ENCODE data around the gene MINDY4.
A peak's percentile ranks its signal among the peaks of the same experiment; 100 is the strongest.

The MINDY4 gene

GRCh38 chr7:30788640-30789333 lies 17.6 kb downstream of the MINDY4 start:
- Mint-ChIP-seq H3K9me3 (no peaks in the 10 kb centered on the region), H3K4me1 (no peaks in the 10 kb centered on the region), H3K27ac (ENCODE audit: low read depth) (no peak overlapping the region), H3K36me3 (ENCODE audit: insufficient read depth) (no peaks in the 10 kb centered on the region), H3K27me3 (no peaks in the 10 kb centered on the region), H3K4me3 (no peak overlapping the region)
- DNase-seq (ENCODE audit: low spot score in 2 of 2): no peak
- ATAC-seq (replicated peaks; ENCODE audit: extremely low read depth, poor library complexity, severe bottlenecking): no peak

GRCh38 chr7:30789334-30789711 lies 18.1 kb downstream of the MINDY4 start:
- H3K9me3 Mint-ChIP-seq: no peaks in the 10 kb centered on the region
- no peak overlapping the region for H3K4me3 Mint-ChIP-seq
- no peaks in the 10 kb centered on the region for H3K4me1 Mint-ChIP-seq
- no peaks in the 10 kb centered on the region for H3K36me3 Mint-ChIP-seq (ENCODE audit: insufficient read depth)
- H3K27ac Mint-ChIP-seq (ENCODE audit: low read depth): no peak overlapping the region
- DNase-seq (ENCODE audit: low spot score in 2 of 2) (no peak), ATAC-seq (replicated peaks; ENCODE audit: extremely low read depth, poor library complexity, severe bottlenecking) (no peak)
- no peaks in the 10 kb centered on the region for H3K27me3 Mint-ChIP-seq

GRCh38 chr7:30790356-30790755 lies 19.1 kb downstream of the MINDY4 start:
- ATAC-seq (replicated peaks; ENCODE audit: extremely low read depth, poor library complexity, severe bottlenecking): no peak
- no peaks in the 10 kb centered on the region for H3K27me3 Mint-ChIP-seq
- H3K4me1 Mint-ChIP-seq: no peaks in the 10 kb centered on the region
- no peaks in the 10 kb centered on the region for H3K9me3 Mint-ChIP-seq
- no peak for DNase-seq (ENCODE audit: low spot score in 2 of 2)
- H3K4me3 Mint-ChIP-seq: no peak overlapping the region
- H3K36me3 Mint-ChIP-seq (ENCODE audit: insufficient read depth): no peaks in the 10 kb centered on the region
- no peak overlapping the region for H3K27ac Mint-ChIP-seq (ENCODE audit: low read depth)

GRCh38 chr7:30791114-30791513 lies 19.9 kb downstream of the MINDY4 start:
- no peaks in the 10 kb centered on the region for H3K36me3 Mint-ChIP-seq (ENCODE audit: insufficient read depth)
- ATAC-seq (replicated peaks; ENCODE audit: extremely low read depth, poor library complexity, severe bottlenecking): no peak
- no peak overlapping the region for H3K4me3 Mint-ChIP-seq
- H3K27ac Mint-ChIP-seq (ENCODE audit: low read depth): no peak overlapping the region
- DNase-seq (ENCODE audit: low spot score in 2 of 2): no peak
- H3K4me1 Mint-ChIP-seq: peaks cover 4% of the 10 kb centered on the region
- H3K27me3 Mint-ChIP-seq: no peaks in the 10 kb centered on the region
- no peaks in the 10 kb centered on the region for H3K9me3 Mint-ChIP-seq

- Mint-ChIP-seq H3K27me3 (no peaks in the 10 kb centered on the region), H3K9me3 (no peaks in the 10 kb centered on the region), H3K4me1 (peaks cover 6% of the 10 kb centered on the region), H3K4me3 (no peak overlapping the region), H3K36me3 (ENCODE audit: insufficient read depth) (no peaks in the 10 kb centered on the region), H3K27ac (ENCODE audit: low read depth) (no peak overlapping the region)
- DNase-seq (ENCODE audit: low spot score in 2 of 2) (no peak), ATAC-seq (replicated peaks; ENCODE audit: extremely low read depth, poor library complexity, severe bottlenecking) (no peak)
Observed at GRCh38 chr7:30795161-30795948, 24.1 kb downstream of the MINDY4 start.

GRCh38 chr7:30796105-30796869 lies 25.1 kb downstream of the MINDY4 start:
- H3K36me3 Mint-ChIP-seq (ENCODE audit: insufficient read depth): no peaks in the 10 kb centered on the region
- no peak overlapping the region for H3K4me3 Mint-ChIP-seq
- H3K4me1 Mint-ChIP-seq: peaks cover 6% of the 10 kb centered on the region
- no peaks in the 10 kb centered on the region for H3K27me3 Mint-ChIP-seq
- H3K9me3 Mint-ChIP-seq: no peaks in the 10 kb centered on the region
- DNase-seq (ENCODE audit: low spot score in 2 of 2): no peak
- ATAC-seq (replicated peaks; ENCODE audit: extremely low read depth, poor library complexity, severe bottlenecking): no peak
- H3K27ac Mint-ChIP-seq (ENCODE audit: low read depth): no peak overlapping the region

GRCh38 chr7:30797176-30798040 lies 26.2 kb downstream of the MINDY4 start:
- Mint-ChIP-seq H3K27ac (ENCODE audit: low read depth) (peak overlapping the region; percentile 22), H3K36me3 (ENCODE audit: insufficient read depth) (no peaks in the 10 kb centered on the region), H3K9me3 (no peaks in the 10 kb centered on the region), H3K4me3 (no peak overlapping the region), H3K4me1 (peaks cover 6% of the 10 kb centered on the region), H3K27me3 (no peaks in the 10 kb centered on the region)
- ATAC-seq (replicated peaks; ENCODE audit: extremely low read depth, poor library complexity, severe bottlenecking): no peak
- no peak for DNase-seq (ENCODE audit: low spot score in 2 of 2)

- H3K27ac Mint-ChIP-seq (ENCODE audit: low read depth): no peak overlapping the region
- no peak for ATAC-seq (replicated peaks; ENCODE audit: extremely low read depth, poor library complexity, severe bottlenecking)
- DNase-seq (ENCODE audit: low spot score in 2 of 2): no peak
- no peak overlapping the region for H3K4me3 Mint-ChIP-seq
- H3K27me3 Mint-ChIP-seq: no peaks in the 10 kb centered on the region
- no peaks in the 10 kb centered on the region for H3K9me3 Mint-ChIP-seq
- peaks cover 6% of the 10 kb centered on the region for H3K4me1 Mint-ChIP-seq
- no peaks in the 10 kb centered on the region for H3K36me3 Mint-ChIP-seq (ENCODE audit: insufficient read depth)
Observed at GRCh38 chr7:30799206-30799975, 28.2 kb downstream of the MINDY4 start.

GRCh38 chr7:30799976-30800661 lies 28.9 kb downstream of the MINDY4 start:
- DNase-seq (ENCODE audit: low spot score in 2 of 2): no peak
- ATAC-seq (replicated peaks; ENCODE audit: extremely low read depth, poor library complexity, severe bottlenecking): no peak
- Mint-ChIP-seq H3K27me3 (no peaks in the 10 kb centered on the region), H3K36me3 (ENCODE audit: insufficient read depth) (peaks cover 2% of the 10 kb centered on the region), H3K4me1 (peaks cover 6% of the 10 kb centered on the region), H3K9me3 (no peaks in the 10 kb centered on the region), H3K27ac (ENCODE audit: low read depth) (no peak overlapping the region), H3K4me3 (no peak overlapping the region)

GRCh38 chr7:30800785-30801252 lies 29.6 kb downstream of the MINDY4 start:
- no peak overlapping the region for H3K27ac Mint-ChIP-seq (ENCODE audit: low read depth)
- no peaks in the 10 kb centered on the region for H3K27me3 Mint-ChIP-seq
- no peak overlapping the region for H3K4me3 Mint-ChIP-seq
- no peaks in the 10 kb centered on the region for H3K9me3 Mint-ChIP-seq
- ATAC-seq (replicated peaks; ENCODE audit: extremely low read depth, poor library complexity, severe bottlenecking): no peak
- no peak for DNase-seq (ENCODE audit: low spot score in 2 of 2)
- peaks cover 2% of the 10 kb centered on the region for H3K36me3 Mint-ChIP-seq (ENCODE audit: insufficient read depth)
- H3K4me1 Mint-ChIP-seq: peaks cover 5% of the 10 kb centered on the region

GRCh38 chr7:30802812-30803211 lies 31.6 kb downstream of the MINDY4 start:
- peaks cover 2% of the 10 kb centered on the region for H3K36me3 Mint-ChIP-seq (ENCODE audit: insufficient read depth)
- H3K4me3 Mint-ChIP-seq: no peak overlapping the region
- H3K4me1 Mint-ChIP-seq: no peaks in the 10 kb centered on the region
- H3K9me3 Mint-ChIP-seq: no peaks in the 10 kb centered on the region
- H3K27me3 Mint-ChIP-seq: no peaks in the 10 kb centered on the region
- H3K27ac Mint-ChIP-seq (ENCODE audit: low read depth): no peak overlapping the region
- DNase-seq (ENCODE audit: low spot score in 2 of 2) (no peak), ATAC-seq (replicated peaks; ENCODE audit: extremely low read depth, poor library complexity, severe bottlenecking) (no peak)
